Endothelial cell of umbilical vein (primary cell): ENCODE data around the gene DNAJC19. TPM values are rescaled to one million over a fixed set of nuclear protein-coding genes. Genes with fewer than 3 reads are reported as not detected.

Source experiments
- BruUV-seq: library from RNA; stranded (reverse); fragments of 400-500 nt; replicated peaks from 2 replicates; lab custom pipeline; 2021; lab: Mats Ljungman, UMichigan
- CTCF ChIA-PET: fragments of 300-600, 350-600 bp; sonication (Branson Sonifier 250); formaldehyde crosslinking; loops from one replicate; lab custom pipeline; 2021; ENCODE audit warnings: antibody characterized with exemption, inconsistent platforms; lab: Charles Lee
- POLR2A ChIA-PET: fragments of 300-600, 350-600 bp; sonication (Branson Sonifier 250); formaldehyde crosslinking; loops from one replicate; lab custom pipeline; 2021; ENCODE audit warnings: antibody characterized with exemption, inconsistent platforms; lab: Charles Lee
- DNase-seq: peaks from one replicate; pipeline ENCODE4 v3.0.0-alpha.2; 2011; ENCODE audit warnings: low read depth, low spot score
- FAIRE-seq: peaks from 2 replicates; lab custom pipeline; 2011; peaks lifted over from hg19 to GRCh38; lab: Jason Lieb, UNC
- H2AFZ ChIP-seq: 2 replicates; pipeline ENCODE4 v1.6.0; 2012; ENCODE audit warnings: low read depth, low read length, control low read depth, inconsistent platforms
- H3K27ac ChIP-seq: 2 replicates; pipeline ENCODE4 v1.5.1; 2011; ENCODE audit warnings: low read depth, mild to moderate bottlenecking, control low read depth, low read length, moderate library complexity; ENCODE audit not compliant: insufficient read depth
- H3K27me3 ChIP-seq, 2 experiments: 2 replicates each; pipeline versions ENCODE4 v1.6.0 to v1.6.1; 2011; ENCODE audit warnings: low read length in 2 of 2, mixed read lengths in 1 of 2; ENCODE audit not compliant: control insufficient read depth in 2 of 2, insufficient read depth in 2 of 2
- H3K36me3 ChIP-seq, 2 experiments: 2 replicates in 1 of 2; 3 replicates in 1 of 2; pipeline ENCODE4 v1.5.1; 2011; ENCODE audit warnings: low read length in 2 of 2, mild to moderate bottlenecking in 1 of 2, moderate library complexity in 1 of 2; ENCODE audit not compliant: control insufficient read depth in 2 of 2, insufficient read depth in 2 of 2; ENCODE audit errors: extremely low read depth in 1 of 2
- H3K4me1 ChIP-seq: 3 replicates; pipeline ENCODE4 v1.5.1; 2011; ENCODE audit warnings: mild to moderate bottlenecking, low read length; ENCODE audit not compliant: control insufficient read depth, insufficient read depth; ENCODE audit errors: extremely low read depth
- H3K4me2 ChIP-seq: 2 replicates; pipeline ENCODE4 v1.6.1; 2011; ENCODE audit warnings: low read length, control low read depth, mixed read lengths; ENCODE audit not compliant: insufficient read depth
- H3K4me3 ChIP-seq, 3 experiments: fragments of 200-600 bp in 1 of 3; sonication (generic), shearing (Covaris generic) in 1 of 3; replicated peaks in 1 of 3; 2 replicates each; pipeline ENCODE4 v1.5.1; 2011 to 2016; ENCODE audit warnings: control low read depth in 3 of 3, low read length in 3 of 3, mild to moderate bottlenecking in 2 of 3, inconsistent platforms in 1 of 3, low read depth in 1 of 3, moderate library complexity in 1 of 3; ENCODE audit not compliant: insufficient read depth in 1 of 3
- H3K79me2 ChIP-seq: 2 replicates; pipeline ENCODE4 v1.6.0; 2012; ENCODE audit warnings: low read length, inconsistent platforms; ENCODE audit not compliant: control insufficient read depth, insufficient read depth
- H3K9ac ChIP-seq: replicated peaks from 2 replicates; pipeline ENCODE3; 2011; ENCODE audit warnings: low read length, control low read depth; ENCODE audit not compliant: insufficient read depth; ENCODE audit errors: extremely low read depth
- H3K9me1 ChIP-seq: replicated peaks from 3 replicates; pipeline ENCODE4 v1.6.0; 2011; ENCODE audit warnings: mild to moderate bottlenecking, low read length; ENCODE audit not compliant: control insufficient read depth, insufficient read depth; ENCODE audit errors: extremely low read depth
- H3K9me3 ChIP-seq: replicated peaks from 2 replicates; pipeline ENCODE4 v1.5.1; 2012; ENCODE audit warnings: low read length, inconsistent platforms; ENCODE audit not compliant: control insufficient read depth, insufficient read depth
- H4K20me1 ChIP-seq: replicated peaks from 2 replicates; pipeline ENCODE3; 2011; ENCODE audit warnings: mild to moderate bottlenecking, low read length; ENCODE audit not compliant: control insufficient read depth, insufficient read depth; ENCODE audit errors: extremely low read depth
- EZH2 ChIP-seq: IDR thresholded peaks from 2 replicates; pipeline ENCODE4 v1.6.1; 2012; ENCODE audit warnings: borderline replicate concordance, low read depth, mild to moderate bottlenecking, moderate library complexity, low read length, inconsistent platforms; ENCODE audit not compliant: severe bottlenecking
- FOS ChIP-seq: IDR thresholded peaks from 2 replicates; pipeline ENCODE4 v1.6.1; 2011; ENCODE audit warnings: mild to moderate bottlenecking, low read length, moderate library complexity, borderline replicate concordance; ENCODE audit not compliant: insufficient read depth
- GATA2 ChIP-seq: IDR thresholded peaks from 2 replicates; pipeline ENCODE4 v1.7.0; 2011; ENCODE audit warnings: low read depth, mild to moderate bottlenecking, moderate library complexity, mixed read lengths, low read length; ENCODE audit not compliant: insufficient read length, insufficient read depth
- JUN ChIP-seq: IDR thresholded peaks from 2 replicates; pipeline ENCODE4 v1.6.1; 2011; ENCODE audit warnings: borderline replicate concordance, low read depth; ENCODE audit not compliant: insufficient read length, insufficient read depth
- MYC ChIP-seq: IDR thresholded peaks from one replicate; pipeline ENCODE4 v1.6.1; 2011; ENCODE audit warnings: mild to moderate bottlenecking, low read depth, low read length
- POLR2A ChIP-seq: IDR thresholded peaks from 2 replicates; pipeline ENCODE4 v1.6.1; 2012; ENCODE audit warnings: low read depth, mild to moderate bottlenecking, control low read depth, low read length
- POLR2AphosphoS5 ChIP-seq: IDR thresholded peaks from 2 replicates; pipeline ENCODE4 v1.6.1; 2012; ENCODE audit warnings: low read depth, mild to moderate bottlenecking, control low read depth, low read length, moderate library complexity; ENCODE audit not compliant: insufficient read depth
- dilution Hi-C: fragments of 300-500 bp; cut with MboI; formaldehyde crosslinking; loops from one replicate; pipeline ENCODE4 v1.15.0; 2019; ENCODE audit warnings: low sequenced_read_pairs; ENCODE audit not compliant: extremely low pct_ligation_motif_present
- intact Hi-C: fragments of 100-400 bp; cut with micrococcal nuclease; formaldehyde crosslinking; loops from one replicate; pipeline ENCODE4 v1.10.0; 2022
- polyA plus RNA-seq, 4 experiments: library from polyadenylated mRNA; depleted of rRNA in 3 of 4; stranded (reverse) in 3 of 4; unstranded in 1 of 4; fragments of >200 nt; gene quantifications; 2 replicates each; pipeline versions ENCODE4 v1.2.1 to v1.2.3, GENCODE V29; 2011 to 2012; ENCODE audit warnings: missing spikeins in 1 of 4
- total RNA-seq: library from RNA; stranded (reverse); gene quantifications from 2 replicates; pipeline ENCODE4 v1.2.3, GENCODE V29; 2021
- TF ChIP-seq, protein P1 (sequence below), 2 donors: IDR thresholded peaks; 1 replicate in 1 of 2; 2 replicates in 1 of 2; pipeline ENCODE4 v1.5.1; 2011; ENCODE audit warnings: low read length in 2 of 2, mild to moderate bottlenecking in 2 of 2, moderate library complexity in 2 of 2, control low read depth in 1 of 2, inconsistent platforms in 1 of 2, low read depth in 1 of 2; ENCODE audit not compliant: insufficient read depth in 1 of 2; ENCODE audit errors: extremely low read depth in 1 of 2
- TF ChIP-seq, protein P2 (sequence below): IDR thresholded peaks from 2 replicates; pipeline ENCODE4 v1.6.1; 2011; ENCODE audit not compliant: insufficient read depth, insufficient read length

Gene DNAJC19
- total and polyA plus RNA-seq, 2 donors (not counting 3 experiments of a cell fraction or from before 2014, with no cell fraction given) = 32.6 to 50.6 TPM

DNA sequence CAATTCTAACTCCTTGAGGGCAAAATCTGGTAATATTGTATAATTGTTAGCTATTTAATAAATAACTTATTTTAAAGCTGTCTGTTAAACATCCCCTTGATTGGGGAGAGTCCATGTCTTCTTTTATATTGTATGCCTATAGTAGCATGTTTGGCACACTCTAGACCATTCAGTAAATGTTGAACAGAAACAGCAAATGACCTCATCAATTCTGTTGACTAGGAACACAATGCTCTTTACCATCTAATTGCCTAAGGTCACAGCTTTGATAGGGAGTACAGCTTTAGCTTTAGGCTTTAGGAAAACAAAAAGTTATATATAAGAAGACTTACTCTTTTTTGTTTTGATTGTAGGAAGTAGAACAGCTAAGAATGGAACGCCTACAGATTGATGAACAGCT, 27.0 kb downstream of the DNAJC19 start:
- BruUV-seq = no TSS peak
- Histone ChIP-seq H2AFZ (no peak overlapping the region), H3K79me2 (peaks cover 2% of the 10 kb centered on the region), H3K27me3 (no peaks in the 10 kb centered on the region), H3K4me1 (no peaks in the 10 kb centered on the region), H4K20me1 (no peaks in the 10 kb centered on the region), H3K4me2 (no peak overlapping the region), H3K27ac (no peak overlapping the region), H3K9me1 (no peaks in the 10 kb centered on the region), H3K9ac (no peak overlapping the region), H3K9me3 (no peaks in the 10 kb centered on the region), H3K4me3 (no peak overlapping the region), H3K36me3 (peaks cover 3 to 26% of the 10 kb centered on the region in 2 experiments)
- FAIRE-seq (no peak), DNase-seq (no peak)
- ChIA-PET CTCF (interaction anchor here (0.9 to 1.3 kb wide), 3 partner anchors 14 to 21 kb away, joined by 3 to 4 read pairs (median 3); no protein-coding TSS in a partner anchor), POLR2A (no interaction called here)
- intact Hi-C loops (no loop called here), dilution Hi-C loops (no loop called here)
- no peak for TF ChIP-seq JUN
- TF ChIP-seq MYC = no peak
- no peak for TF ChIP-seq GATA2
- TF ChIP-seq POLR2AphosphoS5 = no peak
- TF ChIP-seq FOS = no peak
- no peak for TF ChIP-seq POLR2A
- TF ChIP-seq, protein P1, sequence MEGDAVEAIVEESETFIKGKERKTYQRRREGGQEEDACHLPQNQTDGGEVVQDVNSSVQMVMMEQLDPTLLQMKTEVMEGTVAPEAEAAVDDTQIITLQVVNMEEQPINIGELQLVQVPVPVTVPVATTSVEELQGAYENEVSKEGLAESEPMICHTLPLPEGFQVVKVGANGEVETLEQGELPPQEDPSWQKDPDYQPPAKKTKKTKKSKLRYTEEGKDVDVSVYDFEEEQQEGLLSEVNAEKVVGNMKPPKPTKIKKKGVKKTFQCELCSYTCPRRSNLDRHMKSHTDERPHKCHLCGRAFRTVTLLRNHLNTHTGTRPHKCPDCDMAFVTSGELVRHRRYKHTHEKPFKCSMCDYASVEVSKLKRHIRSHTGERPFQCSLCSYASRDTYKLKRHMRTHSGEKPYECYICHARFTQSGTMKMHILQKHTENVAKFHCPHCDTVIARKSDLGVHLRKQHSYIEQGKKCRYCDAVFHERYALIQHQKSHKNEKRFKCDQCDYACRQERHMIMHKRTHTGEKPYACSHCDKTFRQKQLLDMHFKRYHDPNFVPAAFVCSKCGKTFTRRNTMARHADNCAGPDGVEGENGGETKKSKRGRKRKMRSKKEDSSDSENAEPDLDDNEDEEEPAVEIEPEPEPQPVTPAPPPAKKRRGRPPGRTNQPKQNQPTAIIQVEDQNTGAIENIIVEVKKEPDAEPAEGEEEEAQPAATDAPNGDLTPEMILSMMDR (IDR thresholded peaks at IDR 0.05; ENCODE audit: extremely low read depth in 1 of 2, insufficient read depth in 1 of 2, low read depth in 1 of 2, low read length in 2 of 2) = no peak
- TF ChIP-seq, protein P2, sequence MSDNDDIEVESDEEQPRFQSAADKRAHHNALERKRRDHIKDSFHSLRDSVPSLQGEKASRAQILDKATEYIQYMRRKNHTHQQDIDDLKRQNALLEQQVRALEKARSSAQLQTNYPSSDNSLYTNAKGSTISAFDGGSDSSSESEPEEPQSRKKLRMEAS = no peak
- no peak for TF ChIP-seq EZH2
